Stimulated activated CD4-positive, alpha-beta T cell treated with anti-CD3 and anti-CD28 coated beads, Interleukin-1b, Interleukin-23, amount 100 ng/mL, for 1 hour (primary cell): ENCODE measurements around the gene PPAN.

Source experiments
- DNase-seq, 2 donors: peaks; one replicate each; pipeline ENCODE4 v3.0.0-alpha.2; 2020; ENCODE audit warnings: low read depth in 2 of 2

Gene PPAN

GRCh38 chr19:10113592-10113963, 7.4 kb downstream of the PPAN start:
- no peak for DNase-seq

- no peak for DNase-seq
Observed at GRCh38 chr19:10113964-10114650, 7.9 kb downstream of the PPAN start.

GRCh38 chr19:10114651-10115391, 8.7 kb downstream of the PPAN start:
- DNase-seq = no peak

DNA sequence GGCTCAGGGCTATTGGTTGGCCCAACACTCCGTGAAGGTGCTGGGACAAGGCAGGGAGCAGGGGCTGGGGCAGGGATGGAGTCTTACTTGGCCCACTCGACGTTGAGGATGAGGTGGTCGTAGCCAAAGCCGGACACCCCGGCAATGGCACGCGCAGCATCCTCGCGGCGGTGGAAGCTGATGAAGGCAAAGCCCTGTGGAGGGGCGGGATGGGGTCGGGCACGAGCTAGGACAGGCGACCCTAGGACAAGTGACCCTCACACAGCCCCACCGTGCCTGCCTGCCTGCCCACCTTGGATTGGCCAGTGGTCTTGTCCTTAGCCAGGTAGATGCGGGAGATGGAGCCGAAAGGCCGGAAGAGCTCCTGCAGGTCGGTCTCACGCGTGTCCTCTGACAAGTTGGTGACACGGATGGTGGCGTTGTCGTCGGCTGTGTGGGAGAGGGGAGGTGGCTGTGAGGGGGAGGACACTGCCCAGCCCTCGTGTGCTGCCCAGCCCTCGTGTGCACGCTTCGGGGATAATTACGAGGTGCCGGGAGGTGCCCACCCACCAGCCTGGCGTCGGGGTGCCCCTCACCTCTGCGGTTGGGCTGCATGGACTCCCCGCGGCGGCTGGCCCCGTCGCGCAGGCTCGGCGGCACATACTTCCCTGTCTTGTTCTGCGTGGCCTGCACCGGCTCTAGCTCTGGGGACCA, 9.4 kb downstream of the PPAN start:
- DNase-seq = no peak

- no peak for DNase-seq
Observed at GRCh38 chr19:10116085-10116865, 10.1 kb downstream of the PPAN start.

DNA sequence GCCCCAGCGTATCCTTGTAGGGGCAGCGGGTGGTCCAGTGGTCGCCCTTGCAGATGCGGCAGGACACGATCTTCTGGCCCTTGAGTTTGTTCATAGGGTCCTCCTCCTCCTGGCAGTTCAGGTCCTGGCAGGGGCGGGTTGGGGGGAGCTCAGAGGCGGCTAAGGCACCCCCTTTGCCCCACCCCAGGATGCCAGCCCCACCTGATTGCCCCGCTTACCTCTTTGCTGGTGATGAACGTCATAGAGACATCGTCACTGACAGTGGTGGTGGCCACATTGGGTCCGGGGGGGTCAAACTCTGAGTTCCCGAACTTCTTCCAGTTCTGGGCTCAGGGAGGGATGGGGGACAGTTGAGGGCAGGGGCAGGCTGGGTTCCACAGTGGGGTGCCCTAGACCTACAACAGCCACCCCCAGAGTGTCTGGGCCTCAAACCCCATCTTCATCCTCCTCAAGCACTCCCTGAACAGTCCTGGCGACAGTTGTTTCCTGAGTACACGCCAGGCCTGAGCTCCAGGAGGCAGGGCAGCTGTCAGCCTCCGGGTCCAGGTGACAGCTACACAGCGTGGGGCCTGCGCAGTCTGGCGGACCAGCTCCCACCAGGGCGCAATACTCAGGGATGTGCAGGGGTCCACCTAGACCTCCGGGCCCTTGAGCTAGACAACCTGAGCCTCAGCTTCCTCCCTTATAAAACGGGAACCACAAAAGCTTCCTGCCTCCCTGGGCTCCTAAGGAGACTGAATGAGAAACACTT, 10.9 kb downstream of the PPAN start:
- DNase-seq = no peak

- no peak for DNase-seq
Observed at GRCh38 chr19:10118960-10119359, 12.8 kb downstream of the PPAN start.

DNA sequence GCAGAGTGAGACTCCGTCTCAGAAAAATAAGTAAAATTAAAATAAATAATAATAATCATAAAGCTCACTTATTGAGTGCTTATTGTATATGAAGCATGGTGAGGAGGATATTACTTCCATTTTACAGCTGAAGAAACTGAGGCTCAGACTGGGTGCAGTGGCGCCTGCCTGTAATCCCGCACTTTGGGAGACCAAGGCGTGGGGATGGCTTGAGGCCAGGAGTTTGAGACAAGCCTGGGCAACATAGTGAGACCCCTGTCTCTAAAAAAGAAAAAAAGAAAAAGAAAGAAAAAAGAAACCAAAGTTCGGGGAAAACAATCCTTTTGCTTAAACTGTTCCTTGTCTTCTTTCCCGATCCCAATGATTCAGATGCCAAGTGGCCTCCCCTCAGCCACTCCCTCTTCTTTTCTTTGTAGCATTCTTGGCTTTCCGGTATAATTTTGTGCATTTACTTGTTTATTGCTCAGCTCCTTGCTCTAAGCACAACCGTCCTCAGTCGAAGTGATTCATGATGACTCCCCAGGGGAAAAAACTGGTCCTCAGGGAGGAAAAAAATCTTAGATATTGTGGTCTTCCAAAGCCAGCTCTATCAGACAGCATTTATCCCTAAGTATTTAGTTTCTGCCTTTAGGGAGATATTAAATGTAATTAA, 14.5 kb downstream of the PPAN start:
- DNase-seq = no peak

GRCh38 chr19:10122045-10122444, 15.9 kb downstream of the PPAN start:
- DNase-seq = no peak

DNA sequence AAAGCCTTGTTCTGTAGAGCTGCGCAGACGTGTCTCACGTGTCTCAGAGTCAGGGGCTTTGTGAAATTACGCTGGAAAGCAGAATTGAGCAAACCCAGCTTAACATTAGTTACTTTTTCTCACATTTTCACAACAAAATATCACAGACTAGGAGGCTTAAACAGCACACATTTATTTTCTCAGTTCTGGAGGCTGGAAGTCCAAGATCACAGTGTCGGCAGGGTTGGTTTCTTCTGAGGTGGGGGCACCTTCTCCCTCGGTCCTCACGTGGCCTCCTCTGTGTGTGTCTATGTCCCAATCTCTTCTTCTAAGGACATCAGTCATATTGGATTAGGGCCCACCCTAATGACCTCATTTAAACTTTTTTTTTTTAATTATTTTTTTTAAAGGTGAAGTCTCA, 18.3 kb downstream of the PPAN start:
- no peak for DNase-seq

- no peak for DNase-seq
Observed at GRCh38 chr19:10126213-10126639, 20.1 kb downstream of the PPAN start.

GRCh38 chr19:10132905-10133304, 26.7 kb downstream of the PPAN start:
- DNase-seq = no peak

DNA sequence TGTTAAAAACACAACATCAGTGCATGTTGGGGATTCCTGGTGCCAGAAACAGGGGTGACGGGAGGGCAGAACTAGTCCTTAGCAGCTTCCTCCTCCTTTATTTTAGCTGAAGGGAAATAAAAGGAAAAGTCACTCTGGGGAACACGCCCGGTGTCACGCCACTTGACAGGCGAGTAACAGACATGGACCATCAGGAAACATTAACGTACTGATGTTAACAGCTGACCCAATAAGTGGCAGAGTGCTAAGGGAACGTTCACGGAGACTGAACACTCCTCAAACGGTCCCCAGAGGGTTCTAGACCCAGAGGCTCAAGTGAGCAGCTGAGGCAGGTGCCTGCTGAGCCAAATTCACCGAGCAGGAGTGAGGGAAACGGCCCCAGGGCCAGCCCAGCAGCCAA, 27.4 kb downstream of the PPAN start:
- no peak for DNase-seq

GRCh38 chr19:10134040-10134439, 27.9 kb downstream of the PPAN start:
- DNase-seq = no peak

GRCh38 chr19:10135551-10136334, 29.6 kb downstream of the PPAN start:
- DNase-seq = no peak

DNA sequence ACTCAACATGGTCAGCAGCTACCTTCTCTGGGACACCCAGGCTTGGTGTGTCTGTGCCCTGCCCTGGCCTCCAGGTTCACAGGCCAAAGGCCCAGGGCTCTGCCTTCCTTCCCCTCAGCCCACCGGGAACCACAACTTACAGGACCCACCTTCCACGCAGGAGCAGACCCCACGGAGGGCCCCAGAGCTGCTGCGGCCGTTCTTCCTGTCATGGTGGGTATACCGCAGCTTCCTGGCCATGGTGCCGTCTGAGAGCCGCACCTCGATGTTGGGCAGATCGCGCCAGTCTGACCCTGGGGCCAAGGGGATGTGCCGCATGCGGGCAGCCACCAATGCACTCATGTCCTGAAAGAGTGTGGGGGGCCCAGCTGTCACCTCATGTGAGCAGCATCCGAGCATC, 30.8 kb downstream of the PPAN start:
- no peak for DNase-seq

GRCh38 chr19:10137751-10138682, 31.9 kb downstream of the PPAN start:
- no peak for DNase-seq

DNA sequence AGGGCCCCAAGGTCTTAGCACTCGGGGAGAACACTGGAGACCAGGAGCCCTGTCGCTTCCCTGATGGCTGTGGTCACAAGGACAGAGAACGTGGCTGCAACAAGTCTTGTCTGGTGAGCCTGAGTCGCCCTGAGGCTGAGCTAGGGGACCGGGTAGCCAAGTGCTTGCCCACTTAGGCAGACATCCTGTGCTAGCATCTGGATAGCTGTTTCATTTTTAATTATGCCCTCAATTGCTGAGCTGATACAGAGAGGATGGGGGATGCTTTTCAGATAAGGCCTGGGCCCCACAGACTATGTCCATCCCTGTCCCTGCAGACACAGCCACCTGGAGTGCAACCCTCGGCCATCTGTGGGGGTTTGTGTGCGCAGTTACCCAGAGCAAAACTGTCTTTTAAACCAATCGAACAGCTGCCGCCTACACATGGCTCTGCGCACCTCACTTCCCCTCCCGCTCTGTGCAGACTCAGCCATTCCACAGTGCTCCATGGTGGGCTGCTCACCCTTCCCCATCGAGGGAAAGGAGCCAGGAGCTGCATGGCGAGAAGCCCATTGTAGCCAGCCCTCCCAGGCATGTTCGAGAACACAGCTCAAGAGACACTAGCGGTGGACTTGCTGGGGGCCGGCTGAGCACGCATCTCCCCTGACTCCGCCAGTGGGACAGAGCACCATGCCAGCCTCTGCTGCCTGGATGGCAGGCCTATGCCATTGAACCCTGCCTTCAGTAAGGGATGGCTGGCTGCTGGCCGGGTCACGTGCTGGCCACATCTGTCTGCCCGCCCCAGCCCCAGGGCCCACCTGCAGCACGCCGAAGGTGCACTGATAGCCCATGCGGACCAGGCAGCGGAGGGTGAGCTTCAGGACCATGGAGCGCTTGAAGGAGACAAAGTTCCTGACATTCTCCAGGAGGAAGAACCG, 33.0 kb downstream of the PPAN start:
- no peak for DNase-seq
